A549 (cell line): ENCODE data around the gene EDA.

ENCODE experiments used
- CEBPB ChIP-seq, 2 experiments: fragments of >200 bp in 1 of 2; sonication (Bioruptor Twin) in 1 of 2; formaldehyde crosslinking in 1 of 2; IDR thresholded peaks; 2 replicates each; pipeline ENCODE4 v1.6.1; 2012 to 2016
- CHD2 ChIP-seq: fragments of 150-350 bp; IDR thresholded peaks from 2 replicates; pipeline ENCODE4 v1.6.1; 2014; ENCODE audit warnings: low read length; ENCODE audit not compliant: partially characterized antibody
- CTCF ChIP-seq: fragments of >200 bp; sonication (Bioruptor Twin); formaldehyde crosslinking; IDR thresholded peaks from 3 replicates; pipeline ENCODE4 v1.5.1; 2016
- JUN ChIP-seq, 2 experiments: fragments of >200 bp; sonication (Bioruptor Twin); formaldehyde crosslinking; IDR thresholded peaks; 2 replicates in 1 of 2; 3 replicates in 1 of 2; pipeline ENCODE4 v1.6.1; 2016 to 2017
- JUNB ChIP-seq: fragments of >200 bp; sonication (Bioruptor Twin); formaldehyde crosslinking; IDR thresholded peaks from 2 replicates; pipeline ENCODE4 v1.6.1; 2016
- MAX ChIP-seq: IDR thresholded peaks from 2 replicates; pipeline ENCODE4 v1.6.1; 2012
- MYC ChIP-seq: IDR thresholded peaks from 2 replicates; pipeline ENCODE4 v1.6.1; 2012; ENCODE audit warnings: mild to moderate bottlenecking, inconsistent platforms, low read length, improper control_type of control experiment, borderline replicate concordance
- POLR2A ChIP-seq: IDR thresholded peaks from 2 replicates; pipeline ENCODE4 v1.6.1; 2012; ENCODE audit warnings: mild to moderate bottlenecking, low read length
- RAD21 ChIP-seq, 2 experiments: fragments of >200 bp in 1 of 2; sonication (Bioruptor Twin) in 1 of 2; formaldehyde crosslinking in 1 of 2; IDR thresholded peaks in 1 of 2; conservative IDR thresholded peaks in 1 of 2; 2 replicates in 1 of 2; 3 replicates in 1 of 2; pipeline ENCODE4 v1.6.1; 2012 to 2018; ENCODE audit warnings: inconsistent platforms in 1 of 2
- RFX5 ChIP-seq: fragments of 450-650 bp; IDR thresholded peaks from 2 replicates; pipeline ENCODE4 v1.7.1; 2014; ENCODE audit warnings: antibody characterized with exemption, mild to moderate bottlenecking, moderate library complexity
- TF ChIP-seq, protein P1 (sequence below): fragments of 200-600 bp; sonication (generic); IDR thresholded peaks from 2 replicates; pipeline ENCODE4 v1.6.1; 2016; ENCODE audit warnings: antibody characterized with exemption, mild to moderate bottlenecking, moderate library complexity
- TF ChIP-seq, protein P2 (sequence below): fragments of 450-650 bp; IDR thresholded peaks from 2 replicates; pipeline ENCODE4 v1.6.1; 2014; ENCODE audit warnings: antibody characterized with exemption

GRCh38 chrX:69884210-69884609 is 268.3 kb downstream of the EDA start:
- TF ChIP-seq CHD2 (no peak), CTCF (no peak), CEBPB (IDR thresholded peaks at IDR 0.05) (no peak), JUN (IDR thresholded peaks at IDR 0.05) (no peak), RAD21 (conservative IDR thresholded peaks at IDR 0.05 in 1 of 2, IDR thresholded peaks at IDR 0.05 in 1 of 2) (no peak), POLR2A (no peak), JUNB (no peak), MAX (no peak), MYC (no peak), RFX5 (no peak)
- TF ChIP-seq, protein P1, sequence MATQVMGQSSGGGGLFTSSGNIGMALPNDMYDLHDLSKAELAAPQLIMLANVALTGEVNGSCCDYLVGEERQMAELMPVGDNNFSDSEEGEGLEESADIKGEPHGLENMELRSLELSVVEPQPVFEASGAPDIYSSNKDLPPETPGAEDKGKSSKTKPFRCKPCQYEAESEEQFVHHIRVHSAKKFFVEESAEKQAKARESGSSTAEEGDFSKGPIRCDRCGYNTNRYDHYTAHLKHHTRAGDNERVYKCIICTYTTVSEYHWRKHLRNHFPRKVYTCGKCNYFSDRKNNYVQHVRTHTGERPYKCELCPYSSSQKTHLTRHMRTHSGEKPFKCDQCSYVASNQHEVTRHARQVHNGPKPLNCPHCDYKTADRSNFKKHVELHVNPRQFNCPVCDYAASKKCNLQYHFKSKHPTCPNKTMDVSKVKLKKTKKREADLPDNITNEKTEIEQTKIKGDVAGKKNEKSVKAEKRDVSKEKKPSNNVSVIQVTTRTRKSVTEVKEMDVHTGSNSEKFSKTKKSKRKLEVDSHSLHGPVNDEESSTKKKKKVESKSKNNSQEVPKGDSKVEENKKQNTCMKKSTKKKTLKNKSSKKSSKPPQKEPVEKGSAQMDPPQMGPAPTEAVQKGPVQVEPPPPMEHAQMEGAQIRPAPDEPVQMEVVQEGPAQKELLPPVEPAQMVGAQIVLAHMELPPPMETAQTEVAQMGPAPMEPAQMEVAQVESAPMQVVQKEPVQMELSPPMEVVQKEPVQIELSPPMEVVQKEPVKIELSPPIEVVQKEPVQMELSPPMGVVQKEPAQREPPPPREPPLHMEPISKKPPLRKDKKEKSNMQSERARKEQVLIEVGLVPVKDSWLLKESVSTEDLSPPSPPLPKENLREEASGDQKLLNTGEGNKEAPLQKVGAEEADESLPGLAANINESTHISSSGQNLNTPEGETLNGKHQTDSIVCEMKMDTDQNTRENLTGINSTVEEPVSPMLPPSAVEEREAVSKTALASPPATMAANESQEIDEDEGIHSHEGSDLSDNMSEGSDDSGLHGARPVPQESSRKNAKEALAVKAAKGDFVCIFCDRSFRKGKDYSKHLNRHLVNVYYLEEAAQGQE: no peak
- TF ChIP-seq, protein P2, sequence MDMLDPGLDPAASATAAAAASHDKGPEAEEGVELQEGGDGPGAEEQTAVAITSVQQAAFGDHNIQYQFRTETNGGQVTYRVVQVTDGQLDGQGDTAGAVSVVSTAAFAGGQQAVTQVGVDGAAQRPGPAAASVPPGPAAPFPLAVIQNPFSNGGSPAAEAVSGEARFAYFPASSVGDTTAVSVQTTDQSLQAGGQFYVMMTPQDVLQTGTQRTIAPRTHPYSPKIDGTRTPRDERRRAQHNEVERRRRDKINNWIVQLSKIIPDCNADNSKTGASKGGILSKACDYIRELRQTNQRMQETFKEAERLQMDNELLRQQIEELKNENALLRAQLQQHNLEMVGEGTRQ: no peak
